ENCODE measurements around the gene TTK.

- TF ChIP-seq RAD21 (IDR thresholded peaks at IDR 0.05; ENCODE audit: low read depth) (no peak), POLR2A (IDR thresholded peaks at IDR 0.05; ENCODE audit: borderline replicate concordance, extremely low read depth, insufficient read depth, insufficient read length) (no peak), POLR2AphosphoS5 (IDR thresholded peaks at IDR 0.05; ENCODE audit: low read depth, low read length) (no peak), YY1 (IDR thresholded peaks at IDR 0.05; ENCODE audit: extremely low read depth, insufficient replicate concordance, low read depth, low read length) (no peak), CTCF (IDR thresholded peaks at IDR 0.05 in 2 of 3, conservative IDR thresholded peaks at IDR 0.05 in 1 of 3; ENCODE audit: borderline replicate concordance in 1 of 3, insufficient read depth in 1 of 3, low read depth in 2 of 3, low read length in 2 of 3) (no peak), CEBPB (IDR thresholded peaks at IDR 0.05; ENCODE audit: low read depth) (no peak)
These were observed 34.7 kb upstream of the TTK start for GRCh38 chr6:79969784-79970183.
